GM19397 (cell line): ENCODE data around the gene ATL1.
"Not testable (repeated sequence)": the region's sequence is repeated elsewhere in the genome, so short reads cannot be mapped to it uniquely, and the experiment has no call there.

Experiments used
- ATAC-seq: cut with Tn5 transposase; IDR thresholded peaks from one replicate; pipeline ENCODE4 v1.9.1; 2021; ENCODE audit warnings: mild to moderate bottlenecking, moderate library complexity; ENCODE audit not compliant: unreplicated experiment

The ATL1 gene

GRCh38 chr14:50647753-50648152, 87.8 kb downstream of the ATL1 start:
- no peak for ATAC-seq

- no peak for ATAC-seq
Measured at GRCh38 chr14:50649691-50650090, 89.7 kb downstream of the ATL1 start.

- ATAC-seq: no peak
Measured at GRCh38 chr14:50656776-50657175, 96.8 kb downstream of the ATL1 start.

- no peak for ATAC-seq
Measured at GRCh38 chr14:50657753-50658152, 97.8 kb downstream of the ATL1 start.

- ATAC-seq: no peak
Measured at GRCh38 chr14:50658203-50658602, 98.3 kb downstream of the ATL1 start.

- ATAC-seq: no peak
Measured at GRCh38 chr14:50659327-50659974, 99.5 kb downstream of the ATL1 start.

- ATAC-seq: not testable (repeated sequence)
Measured at GRCh38 chr14:50664579-50664978, 104.6 kb downstream of the ATL1 start.

- not testable (repeated sequence) for ATAC-seq
Measured at GRCh38 chr14:50665300-50665699, 105.4 kb downstream of the ATL1 start.

- no peak for ATAC-seq
Measured at GRCh38 chr14:50666772-50667683, 107.1 kb downstream of the ATL1 start.

- ATAC-seq: peak; percentile 52
Measured at GRCh38 chr14:50667684-50667995, 107.7 kb downstream of the ATL1 start.

GRCh38 chr14:50667996-50668825, 108.3 kb downstream of the ATL1 start, which contains the start of gene SAV1:
TSS of gene SAV1 (minus strand) at chr14:50668306. CDS start at chr14:50667967, 339 bp downstream.
- peak; percentile 59 for ATAC-seq

- no peak for ATAC-seq
Measured at GRCh38 chr14:50668826-50669143, 108.8 kb downstream of the ATL1 start.

GRCh38 chr14:50669441-50669986, 109.6 kb downstream of the ATL1 start:
- ATAC-seq: no peak

GRCh38 chr14:50670196-50670865, 110.4 kb downstream of the ATL1 start:
- ATAC-seq: no peak

GRCh38 chr14:50670866-50671256, 110.9 kb downstream of the ATL1 start:
- ATAC-seq: no peak

GRCh38 chr14:50675597-50675996, 115.7 kb downstream of the ATL1 start:
- ATAC-seq: no peak

- ATAC-seq: no peak
Measured at GRCh38 chr14:50676814-50677516, 117.0 kb downstream of the ATL1 start.

- ATAC-seq: no peak
Measured at GRCh38 chr14:50677527-50678063, 117.7 kb downstream of the ATL1 start.

GRCh38 chr14:50678163-50678562, 118.2 kb downstream of the ATL1 start:
- ATAC-seq: no peak

- no peak for ATAC-seq
Measured at GRCh38 chr14:50679674-50680073, 119.7 kb downstream of the ATL1 start.
